ENCODE data around the gene PABPN1L.

GRCh38 chr16:88874938-88875599, 8.6 kb upstream of the PABPN1L start:
- no peak for TF ChIP-seq POLR2A (IDR thresholded peaks at IDR 0.05; ENCODE audit: control extremely low read depth in 1 of 2, low read depth in 2 of 2, low read length in 2 of 2)
- TF ChIP-seq CEBPB (IDR thresholded peaks at IDR 0.05; ENCODE audit: low read depth, low read length): no peak
- TF ChIP-seq CTCF (IDR thresholded peaks at IDR 0.05; ENCODE audit: control extremely low read depth in 1 of 3, insufficient read depth in 1 of 3, low read depth in 1 of 3, low read length in 3 of 3): no peak
- TF ChIP-seq RAD21 (IDR thresholded peaks at IDR 0.05 in 1 of 2, conservative IDR thresholded peaks at IDR 0.05 in 1 of 2; ENCODE audit: low read depth in 2 of 2, low read length in 2 of 2): no peak
- no peak for TF ChIP-seq TAF1 (IDR thresholded peaks at IDR 0.05; ENCODE audit: low read depth, low read length)
- TF ChIP-seq RXRA (IDR thresholded peaks at IDR 0.05; ENCODE audit: insufficient read depth, low read depth, low read length): no peak
- no peak for TF ChIP-seq JUND (IDR thresholded peaks at IDR 0.05; ENCODE audit: low read length)

Data from H1 (cell line).